22Rv1 (cell line): ENCODE data around the gene PRDM16.

Experiments used
- ZFX ChIP-seq: fragments of 450-650 bp; IDR thresholded peaks from 2 replicates; pipeline ENCODE4 v1.6.1; 2017; ENCODE audit warnings: antibody characterized with exemption, borderline replicate concordance
- TF ChIP-seq, protein P1 (sequence below): fragments of 450-650 bp; IDR thresholded peaks from 2 replicates; pipeline ENCODE4 v1.5.1; 2017; ENCODE audit warnings: mild to moderate bottlenecking

DNA sequence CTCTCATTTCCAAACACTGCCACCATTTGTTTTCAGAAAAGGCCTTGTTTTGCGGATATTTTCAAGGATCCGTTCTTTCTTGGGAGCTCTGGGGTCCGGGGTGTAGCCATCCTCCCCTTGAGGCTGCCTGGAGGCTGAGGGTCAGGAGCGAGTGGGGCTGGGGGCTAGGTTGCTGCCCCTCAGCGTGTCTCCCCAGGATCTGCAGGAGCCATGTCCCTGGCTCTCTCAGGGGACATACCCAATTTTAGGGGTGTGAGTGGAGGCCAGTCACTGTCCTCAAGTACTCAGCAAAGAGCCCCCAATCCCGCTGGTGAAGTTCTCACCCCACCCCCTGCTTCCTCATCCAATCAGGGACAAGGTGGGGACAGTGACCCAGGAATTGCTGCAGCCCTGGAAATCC is 15.0 kb upstream of the PRDM16 start:
- TF ChIP-seq, protein P1, sequence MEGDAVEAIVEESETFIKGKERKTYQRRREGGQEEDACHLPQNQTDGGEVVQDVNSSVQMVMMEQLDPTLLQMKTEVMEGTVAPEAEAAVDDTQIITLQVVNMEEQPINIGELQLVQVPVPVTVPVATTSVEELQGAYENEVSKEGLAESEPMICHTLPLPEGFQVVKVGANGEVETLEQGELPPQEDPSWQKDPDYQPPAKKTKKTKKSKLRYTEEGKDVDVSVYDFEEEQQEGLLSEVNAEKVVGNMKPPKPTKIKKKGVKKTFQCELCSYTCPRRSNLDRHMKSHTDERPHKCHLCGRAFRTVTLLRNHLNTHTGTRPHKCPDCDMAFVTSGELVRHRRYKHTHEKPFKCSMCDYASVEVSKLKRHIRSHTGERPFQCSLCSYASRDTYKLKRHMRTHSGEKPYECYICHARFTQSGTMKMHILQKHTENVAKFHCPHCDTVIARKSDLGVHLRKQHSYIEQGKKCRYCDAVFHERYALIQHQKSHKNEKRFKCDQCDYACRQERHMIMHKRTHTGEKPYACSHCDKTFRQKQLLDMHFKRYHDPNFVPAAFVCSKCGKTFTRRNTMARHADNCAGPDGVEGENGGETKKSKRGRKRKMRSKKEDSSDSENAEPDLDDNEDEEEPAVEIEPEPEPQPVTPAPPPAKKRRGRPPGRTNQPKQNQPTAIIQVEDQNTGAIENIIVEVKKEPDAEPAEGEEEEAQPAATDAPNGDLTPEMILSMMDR = no peak
- TF ChIP-seq ZFX = no peak
